Astrocyte of the hippocampus (primary cell): ENCODE measurements around the gene TMF1.
A peak's percentile ranks its signal among the peaks of the same experiment; 100 is the strongest.

Experiments used
- DNase-seq: peaks from one replicate; pipeline ENCODE4 v3.0.0; 2011; ENCODE audit warnings: low read depth, low spot score

TMF1 gene

DNA sequence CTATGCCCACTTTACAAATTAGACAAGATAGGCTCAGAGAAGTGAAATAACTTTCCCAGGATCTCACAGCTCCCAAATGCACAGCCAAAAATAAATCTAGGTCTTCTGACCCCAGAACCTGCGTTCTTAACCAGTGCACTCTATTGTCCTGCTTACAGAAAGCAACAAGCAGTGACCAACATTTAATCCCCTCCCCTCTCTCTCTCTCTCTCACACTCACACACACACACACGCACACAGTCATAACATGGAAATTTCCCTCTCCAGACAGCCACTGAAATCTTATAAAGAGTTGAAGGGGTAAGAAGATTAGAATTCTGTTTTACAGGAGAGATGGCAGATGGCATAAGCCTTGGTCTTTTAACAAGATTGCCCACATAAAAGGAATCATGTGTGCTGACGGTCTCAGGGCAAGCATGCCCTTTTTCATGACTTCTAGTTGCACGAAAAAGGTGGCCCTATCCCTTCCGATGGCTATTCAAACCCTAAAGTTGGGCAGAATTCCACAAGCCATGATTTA, 68.1 kb downstream of the TMF1 start:
- no peak for DNase-seq

DNA sequence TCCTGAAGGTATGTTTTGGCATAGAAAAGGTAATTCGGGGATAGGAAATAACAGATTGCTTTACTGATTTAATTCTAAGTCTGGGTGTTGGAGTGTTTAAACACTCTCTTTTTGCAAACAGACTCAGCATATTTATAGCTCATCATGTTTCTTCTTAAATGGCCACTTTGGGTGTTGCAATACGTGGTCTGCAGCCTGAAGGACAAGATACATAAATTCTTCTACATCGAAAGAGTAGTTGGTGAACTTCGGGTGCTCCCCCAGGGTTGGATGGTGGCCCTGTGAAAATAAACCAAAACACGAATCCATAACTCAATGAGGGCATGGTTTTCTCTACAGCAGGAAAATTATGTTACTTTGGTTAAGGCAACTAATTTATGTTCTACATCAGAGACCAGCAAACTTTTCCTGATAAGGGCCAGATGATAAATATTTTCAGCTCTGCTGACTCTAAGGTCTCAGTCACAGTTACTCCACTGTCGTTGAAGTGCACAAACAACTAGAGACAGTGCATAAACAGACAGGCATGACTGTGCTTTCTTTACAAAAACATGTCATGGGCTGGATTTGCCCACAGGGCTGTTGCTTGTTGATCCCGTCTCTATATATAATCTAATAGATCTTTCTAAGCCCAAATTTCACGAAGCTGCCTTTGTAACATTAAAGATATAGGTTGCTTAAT, 74.5 kb downstream of the TMF1 start:
- no peak for DNase-seq

DNA sequence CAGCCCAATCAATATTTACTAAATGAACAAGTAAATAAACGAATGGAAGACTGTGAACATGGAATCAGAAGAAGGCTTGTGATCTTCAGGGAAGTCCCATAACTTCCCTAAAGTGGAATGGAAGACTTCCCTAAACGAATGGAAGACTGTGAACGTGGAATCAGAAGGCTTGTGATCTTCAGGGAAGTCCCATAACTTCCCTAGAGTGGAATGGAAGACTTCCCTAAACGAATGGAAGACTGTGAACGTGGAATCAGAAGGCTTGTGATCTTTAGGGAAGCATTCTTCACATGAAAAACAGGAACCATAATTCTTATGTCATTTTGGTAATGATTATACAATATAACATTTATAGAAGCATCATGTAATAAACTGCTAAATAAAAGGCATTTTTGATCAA, 77.4 kb downstream of the TMF1 start:
- DNase-seq, result no peak

DNA sequence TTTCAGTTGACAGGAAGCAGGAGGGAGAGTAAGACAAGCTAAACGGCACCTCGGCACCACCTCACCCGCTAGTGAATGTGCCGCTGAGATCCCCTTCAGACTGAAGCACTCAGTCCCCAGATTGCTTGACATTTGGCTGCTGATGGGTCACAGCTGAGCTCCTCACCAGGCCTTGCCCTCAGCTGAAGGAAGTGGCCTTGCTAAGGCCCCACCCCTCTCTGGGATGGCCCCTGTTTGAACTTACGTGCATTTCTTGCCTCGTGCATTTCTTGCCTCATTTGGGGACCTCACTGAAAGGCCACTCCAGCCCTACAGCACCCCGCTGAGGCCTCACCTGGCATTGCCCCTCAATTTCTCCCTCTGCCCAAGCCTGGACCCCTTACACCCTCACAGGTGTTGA, 78.5 kb downstream of the TMF1 start:
- no peak for DNase-seq

DNA sequence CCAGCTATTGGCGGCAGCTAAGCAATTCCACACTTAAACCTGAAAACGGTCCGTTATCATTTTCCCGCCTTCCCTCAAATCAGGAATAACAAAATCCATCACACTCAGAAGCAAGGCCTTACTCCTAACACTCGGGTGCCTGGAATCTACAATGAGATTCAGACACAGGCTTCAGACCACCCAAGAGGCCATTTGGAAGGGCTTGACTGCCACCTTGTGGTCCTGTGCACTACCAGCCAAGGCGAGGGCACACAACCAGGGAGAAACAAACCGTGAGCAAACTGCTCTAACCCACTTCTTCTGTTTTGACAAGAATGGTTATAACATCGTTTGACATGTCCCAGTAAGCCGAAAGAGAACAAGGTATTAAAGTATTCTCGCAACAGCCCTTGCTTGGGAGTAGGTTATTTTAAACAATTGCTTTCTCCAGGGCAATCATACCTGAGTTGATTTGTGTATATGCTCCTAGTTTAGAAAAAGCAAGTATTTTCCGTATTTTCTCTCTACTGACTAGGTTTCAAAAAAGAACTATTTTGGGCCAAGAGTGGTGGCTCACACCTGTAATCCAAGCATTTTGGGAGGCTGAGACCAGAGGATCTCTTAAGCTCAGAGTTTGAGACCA, 79.7 kb downstream of the TMF1 start:
- peak; percentile 80 for DNase-seq
